GM12878 (cell line): ENCODE data around the gene DYSF. TPM values are rescaled to one million over a fixed set of nuclear protein-coding genes. Genes with fewer than 3 reads are reported as not detected.

Source experiments
- ATAC-seq: fragments of 200-7000 bp; cut with Tn5 transposase; 3 replicates; pipeline ENCODE4 v1.9.1; 2020; ENCODE audit warnings: mild to moderate bottlenecking, moderate library complexity
- BruUV-seq: library from RNA; stranded (reverse); fragments of 400-500 nt; replicated peaks from 2 replicates; lab custom pipeline; 2021; lab: Mats Ljungman, UMichigan
- CTCF ChIA-PET: fragments of 300-600 bp; sonication (Branson Sonifier 250); formaldehyde crosslinking; extraction: SDS; loops from one replicate; lab custom pipeline; 2021; ENCODE audit warnings: inconsistent platforms; lab: Yijun Ruan, JAX
- POLR2A ChIA-PET: fragments of 350-600 bp; formaldehyde crosslinking; extraction: SDS; loops from one replicate; lab custom pipeline; 2021; ENCODE audit warnings: inconsistent platforms; lab: Charles Lee
- RAD21 ChIA-PET: fragments of 300-600 bp; sonication (Branson Sonifier 250); formaldehyde crosslinking; loops from one replicate; lab custom pipeline; 2023; ENCODE audit warnings: antibody characterized with exemption; ENCODE audit not compliant: unreplicated experiment; lab: Charles Lee
- SMC1A ChIA-PET: fragments of 300-600 bp; sonication (Branson Sonifier 250); formaldehyde crosslinking; loops from one replicate; lab custom pipeline; 2023; ENCODE audit not compliant: unreplicated experiment, uncharacterized antibody; lab: Charles Lee
- DNase-seq: peaks from one replicate; pipeline ENCODE4 v3.0.0-alpha.2; 2011; ENCODE audit warnings: low read depth, low spot score
- FAIRE-seq: peaks from 3 replicates; lab custom pipeline; 2011; peaks lifted over from hg19 to GRCh38; lab: Jason Lieb, UNC
- H2AFZ ChIP-seq: 2 replicates; pipeline ENCODE4 v1.6.0; 2011; ENCODE audit warnings: low read depth, low read length, control low read depth; ENCODE audit not compliant: control insufficient read depth
- H3K27ac ChIP-seq: 2 replicates; pipeline ENCODE4 v1.5.1; 2011; ENCODE audit warnings: control low read depth; ENCODE audit not compliant: control insufficient read depth, insufficient read depth
- H3K27me3 ChIP-seq, 2 experiments: replicated peaks in 1 of 2; 2 replicates each; pipeline versions ENCODE4 v1.6.0 to v1.6.1; 2011; ENCODE audit warnings: low read length in 1 of 2; ENCODE audit not compliant: control insufficient read depth in 2 of 2, insufficient read depth in 2 of 2
- H3K36me3 ChIP-seq, 2 experiments: 2 replicates each; pipeline ENCODE4 v1.5.1; 2011; ENCODE audit warnings: low read length in 1 of 2; ENCODE audit not compliant: control insufficient read depth in 2 of 2, insufficient read depth in 2 of 2
- H3K4me1 ChIP-seq: 2 replicates; pipeline ENCODE4 v1.6.1; 2011; ENCODE audit warnings: mild to moderate bottlenecking, low read length, moderate library complexity, mixed read lengths; ENCODE audit not compliant: control insufficient read depth, insufficient read depth
- H3K4me2 ChIP-seq: 2 replicates; pipeline ENCODE4 v1.6.0; 2011; ENCODE audit warnings: control low read depth; ENCODE audit not compliant: control insufficient read depth, insufficient read depth
- H3K4me3 ChIP-seq: fragments of 200-600 bp; sonication (generic); 2 replicates; pipeline ENCODE4 v1.5.1; 2016
- H3K79me2 ChIP-seq: 2 replicates; pipeline ENCODE4 v1.6.0; 2011; ENCODE audit warnings: low read length; ENCODE audit not compliant: control insufficient read depth, insufficient read depth
- H3K9ac ChIP-seq: 2 replicates; pipeline ENCODE4 v1.8.0; 2011; ENCODE audit warnings: low read length, control low read depth, mixed read lengths; ENCODE audit not compliant: control insufficient read depth, insufficient read depth
- H3K9me3 ChIP-seq: replicated peaks from 3 replicates; pipeline ENCODE4 v1.5.1; 2011; ENCODE audit warnings: mild to moderate bottlenecking, low read length; ENCODE audit not compliant: control insufficient read depth, insufficient read depth
- H4K20me1 ChIP-seq: 2 replicates; pipeline ENCODE4 v1.6.0; 2011; ENCODE audit not compliant: control insufficient read depth, insufficient read depth
- CREB1 ChIP-seq: IDR thresholded peaks from 2 replicates; pipeline ENCODE4 v1.6.1; 2012; ENCODE audit warnings: low read depth, mild to moderate bottlenecking, inconsistent platforms
- E2F8 ChIP-seq: fragments of 450-650 bp; IDR thresholded peaks from 2 replicates; pipeline ENCODE4 v1.6.1; 2018; ENCODE audit warnings: mild to moderate bottlenecking, low read depth, moderate library complexity; ENCODE audit not compliant: partially characterized antibody
- HCFC1 ChIP-seq: fragments of 150-350 bp; IDR thresholded peaks from 2 replicates; pipeline ENCODE4 v1.6.1; 2014; ENCODE audit warnings: low read length
- IRF4 ChIP-seq: IDR thresholded peaks from 2 replicates; pipeline ENCODE4 v1.6.1; 2011; ENCODE audit warnings: low read depth, low read length
- JUND ChIP-seq: IDR thresholded peaks from 2 replicates; pipeline ENCODE4 v1.6.1; 2012; ENCODE audit warnings: low read depth, mild to moderate bottlenecking, low read length, improper control_type of control experiment, moderate library complexity
- NBN ChIP-seq: fragments of 450-650 bp; IDR thresholded peaks from 2 replicates; pipeline ENCODE4 v1.6.1; 2016
- NKRF ChIP-seq: fragments of 450-650 bp; conservative IDR thresholded peaks from 2 replicates; pipeline ENCODE4 v1.6.1; 2017; ENCODE audit warnings: mild to moderate bottlenecking, moderate library complexity
- NR2F1 ChIP-seq: fragments of 450-650 bp; conservative IDR thresholded peaks from 2 replicates; pipeline ENCODE4 v1.6.1; 2017; ENCODE audit warnings: mild to moderate bottlenecking
- POU2F2 ChIP-seq: IDR thresholded peaks from 3 replicates; pipeline ENCODE4 v1.6.1; 2011; ENCODE audit warnings: low read depth, mild to moderate bottlenecking, low read length, borderline replicate concordance
- SMC3 ChIP-seq: IDR thresholded peaks from 2 replicates; pipeline ENCODE4 v1.6.1; 2011; ENCODE audit warnings: low read length, improper control_type of control experiment, borderline replicate concordance
- SREBF1 ChIP-seq: IDR thresholded peaks from 2 replicates; pipeline ENCODE4 v1.6.1; 2012; ENCODE audit warnings: mild to moderate bottlenecking, low read length
- SREBF2 ChIP-seq: IDR thresholded peaks from 2 replicates; pipeline ENCODE4 v1.6.1; 2012; ENCODE audit warnings: mild to moderate bottlenecking, low read length
- ZBTB4 ChIP-seq: fragments of 450-650 bp; formaldehyde crosslinking; IDR thresholded peaks from 2 replicates; pipeline ENCODE4 v1.4.0; 2022; ENCODE audit warnings: mild to moderate bottlenecking, moderate library complexity
- ZNF384 ChIP-seq: IDR thresholded peaks from 2 replicates; pipeline ENCODE4 v1.6.1; 2012; ENCODE audit warnings: low read depth, mild to moderate bottlenecking, low read length, improper control_type of control experiment, borderline replicate concordance
- WGBS: methylation state at CpG from one replicate; pipeline ENCODE4 v1.1.6; 2016; ENCODE audit warnings: low lambda C conversion rate; ENCODE audit not compliant: insufficient replicate concordance, insufficient coverage; ENCODE audit errors: missing lambda C conversion rate; 5-methylcytosine and 5-hydroxymethylcytosine counted together
- in situ Hi-C: fragments of 300-500 bp; cut with MboI; formaldehyde crosslinking; loops from 9 replicates; pipeline ENCODE4 v1.14.3; 2018; ENCODE audit warnings: mixed read lengths
- intact Hi-C: fragments of 100-400 bp; cut with micrococcal nuclease; formaldehyde crosslinking; loops from one replicate; pipeline ENCODE4 v1.14.2; 2022; ENCODE audit not compliant: unreplicated experiment
- polyA plus RNA-seq, 11 experiments: library from polyadenylated mRNA; depleted of rRNA in 4 of 11; unstranded in 6 of 11; stranded (reverse) in 5 of 11; fragments of >200 nt; fragmentation: Nextera tagmentation in 4 of 11; fragmentation: Illumina TruSeq in 1 of 11; extraction: Ambion mirVana in 4 of 11; extraction: Trizol in 1 of 11; gene quantifications; 1 replicate in 1 of 11; 2 replicates in 10 of 11; pipeline versions ENCODE4 v1.2.1 to v1.2.3, GENCODE V29; 2011 to 2016; ENCODE audit warnings: inconsistent platforms in 2 of 11, missing spikeins in 2 of 11, low read depth in 1 of 11
- total RNA-seq, 4 experiments: library from RNA; depleted of rRNA in 3 of 4; stranded (reverse); fragments of >200 nt in 3 of 4; fragmentation: Illumina TruSeq in 1 of 4; extraction: Trizol in 1 of 4; gene quantifications; 2 replicates each; pipeline versions ENCODE4 v1.2.1 to v1.2.3, GENCODE V29; 2013 to 2021
- TF ChIP-seq, protein P1 (sequence below): fragments of 450-650 bp; IDR thresholded peaks from 2 replicates; pipeline ENCODE4 v1.6.1; 2017; ENCODE audit warnings: mild to moderate bottlenecking

Gene DYSF
- total and polyA plus RNA-seq, 10 of the 15 experiments (the other 5 are each of a cell fraction or from before 2014, with no cell fraction given): under 0.01 to 0.15 (median 0.03) TPM; not detected in 7

GRCh38 chr2:71674158-71674851, 220.9 kb downstream of the DYSF start:
- TF ChIP-seq NR2F1 (no peak), POU2F2 (no peak), E2F8 (no peak), SREBF2 (no peak), SREBF1 (no peak), NBN (no peak), IRF4 (no peak), HCFC1 (no peak), JUND (no peak), ZBTB4 (CRISPR knock-in tag) (no peak), CREB1 (no peak), ZNF384 (no peak), NKRF (no peak), SMC3 (no peak)
- TF ChIP-seq, protein P1, sequence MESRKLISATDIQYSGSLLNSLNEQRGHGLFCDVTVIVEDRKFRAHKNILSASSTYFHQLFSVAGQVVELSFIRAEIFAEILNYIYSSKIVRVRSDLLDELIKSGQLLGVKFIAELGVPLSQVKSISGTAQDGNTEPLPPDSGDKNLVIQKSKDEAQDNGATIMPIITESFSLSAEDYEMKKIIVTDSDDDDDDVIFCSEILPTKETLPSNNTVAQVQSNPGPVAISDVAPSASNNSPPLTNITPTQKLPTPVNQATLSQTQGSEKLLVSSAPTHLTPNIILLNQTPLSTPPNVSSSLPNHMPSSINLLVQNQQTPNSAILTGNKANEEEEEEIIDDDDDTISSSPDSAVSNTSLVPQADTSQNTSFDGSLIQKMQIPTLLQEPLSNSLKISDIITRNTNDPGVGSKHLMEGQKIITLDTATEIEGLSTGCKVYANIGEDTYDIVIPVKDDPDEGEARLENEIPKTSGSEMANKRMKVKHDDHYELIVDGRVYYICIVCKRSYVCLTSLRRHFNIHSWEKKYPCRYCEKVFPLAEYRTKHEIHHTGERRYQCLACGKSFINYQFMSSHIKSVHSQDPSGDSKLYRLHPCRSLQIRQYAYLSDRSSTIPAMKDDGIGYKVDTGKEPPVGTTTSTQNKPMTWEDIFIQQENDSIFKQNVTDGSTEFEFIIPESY: no peak
- ATAC-seq (no peak), DNase-seq (no peak), FAIRE-seq (no peak)
- CTCF ChIA-PET: no interaction called here
- Histone ChIP-seq H3K79me2 (no peaks in the 10 kb centered on the region), H2AFZ (no peak overlapping the region), H3K4me3 (no peak overlapping the region), H3K27ac (no peak overlapping the region), H3K9me3 (no peaks in the 10 kb centered on the region), H4K20me1 (no peaks in the 10 kb centered on the region), H3K4me2 (no peak overlapping the region), H3K27me3 (peaks cover 0 to 2% of the 10 kb centered on the region in 2 experiments; a peak in 3 of 4 replicates), H3K36me3 (no peaks in the 10 kb centered on the region), H3K9ac (no peak overlapping the region), H3K4me1 (no peaks in the 10 kb centered on the region)
- RAD21 ChIA-PET: no interaction called here
- BruUV-seq: no TSS peak
- POLR2A ChIA-PET: no interaction called here
- whole genome bisulfite sequencing: 54% methylated on average over 7 of the region's 7 CpGs
- SMC1A ChIA-PET: no interaction called here
- in situ Hi-C loops: no loop called here
- intact Hi-C loops: no loop called here
